GM23338 (cell line): ENCODE results near the gene DCST1. TPM values are rescaled to one million over a fixed set of nuclear protein-coding genes. Genes with fewer than 3 reads are reported as not detected.

Experiments
- ATAC-seq: fragments of 200-7000 bp; cut with Tn5 transposase; 3 replicates; pipeline ENCODE4 v1.9.1; 2020
- DNase-seq: peaks from one replicate; pipeline ENCODE4 v3.0.0-alpha.2; 2015; ENCODE audit warnings: low spot score
- H2AFZ ChIP-seq: fragments of 200-600 bp; sonication (generic); 2 replicates; pipeline ENCODE4 v1.8.0; 2016; ENCODE audit warnings: antibody characterized with exemption, mild to moderate bottlenecking, moderate library complexity
- H3F3A ChIP-seq: fragments of 200-600 bp; sonication (generic); replicated peaks from 2 replicates; pipeline ENCODE4 v1.8.0; 2017; ENCODE audit warnings: antibody characterized with exemption, mixed run types, low read depth
- H3K27ac ChIP-seq: fragments of 200-600 bp; sonication (generic); 2 replicates; pipeline ENCODE4 v1.6.1; 2016; ENCODE audit warnings: low read depth
- H3K27me3 ChIP-seq: fragments of 200-600 bp; sonication (generic); 2 replicates; pipeline ENCODE4 v1.8.0; 2016; ENCODE audit warnings: mild to moderate bottlenecking, mixed run types, moderate library complexity; ENCODE audit not compliant: insufficient read depth
- H3K36me3 ChIP-seq: fragments of 200-600 bp; sonication (generic); 2 replicates; pipeline ENCODE4 v1.8.0; 2016; ENCODE audit warnings: mild to moderate bottlenecking; ENCODE audit not compliant: insufficient read depth
- H3K4me1 ChIP-seq: fragments of 200-600 bp; sonication (generic); 2 replicates; pipeline ENCODE4 v1.8.0; 2016; ENCODE audit warnings: mild to moderate bottlenecking, moderate library complexity; ENCODE audit not compliant: insufficient read depth
- H3K4me2 ChIP-seq: fragments of 200-600 bp; sonication (generic); 2 replicates; pipeline ENCODE4 v1.7.1; 2017; ENCODE audit warnings: mixed run types
- H3K4me3 ChIP-seq: fragments of 200-600 bp; sonication (generic); 2 replicates; pipeline ENCODE4 v1.6.1; 2016; ENCODE audit warnings: mixed run types
- H3K79me2 ChIP-seq: fragments of 200-600 bp; sonication (generic); replicated peaks from 2 replicates; pipeline ENCODE4 v1.8.0; 2017; ENCODE audit warnings: mild to moderate bottlenecking; ENCODE audit not compliant: insufficient read depth
- H3K9me2 ChIP-seq: fragments of 200-600 bp; sonication (generic); 2 replicates; pipeline ENCODE4 v1.8.0; 2017; ENCODE audit not compliant: insufficient read depth
- H4K20me1 ChIP-seq: fragments of 200-600 bp; sonication (generic); replicated peaks from 2 replicates; pipeline ENCODE4 v1.8.0; 2017; ENCODE audit warnings: mild to moderate bottlenecking; ENCODE audit not compliant: insufficient read depth
- H3K27ac Mint-ChIP-seq: 2 replicates; pipeline ENCODE4 v1.8.0; 2020; ENCODE audit warnings: inconsistent platforms, mild to moderate bottlenecking, moderate library complexity, mixed read lengths
- H3K27me3 Mint-ChIP-seq: 3 replicates; pipeline ENCODE4 v1.8.0; 2022; ENCODE audit warnings: low read depth, mild to moderate bottlenecking, moderate library complexity, mixed read lengths, inconsistent platforms; ENCODE audit not compliant: insufficient read depth, poor library complexity
- H3K36me3 Mint-ChIP-seq: 3 replicates; pipeline ENCODE4 v1.8.0; 2021; ENCODE audit warnings: low read depth, mild to moderate bottlenecking, inconsistent platforms, moderate library complexity, mixed read lengths
- H3K4me1 Mint-ChIP-seq: 3 replicates; pipeline ENCODE4 v1.8.0; 2020; ENCODE audit warnings: mild to moderate bottlenecking, inconsistent platforms, mixed read lengths
- H3K4me3 Mint-ChIP-seq: 3 replicates; pipeline ENCODE4 v1.8.0; 2021; ENCODE audit warnings: moderate library complexity, mild to moderate bottlenecking, inconsistent platforms, mixed read lengths
- H3K9me3 Mint-ChIP-seq: 3 replicates; pipeline ENCODE4 v1.8.0; 2020; ENCODE audit warnings: moderate library complexity, mild to moderate bottlenecking, inconsistent platforms, mixed read lengths
- CREB1 ChIP-seq: fragments of 250-450 bp; sonication (Bioruptor Pico); IDR thresholded peaks from 2 replicates; pipeline ENCODE4 v1.5.0; 2020; ENCODE audit warnings: low read depth, mild to moderate bottlenecking, moderate library complexity
- EZH2 ChIP-seq: fragments of 200-600 bp; sonication (generic); IDR thresholded peaks from one replicate; pipeline ENCODE4 v1.8.0; 2017; ENCODE audit warnings: antibody characterized with exemption, mild to moderate bottlenecking, low read depth; ENCODE audit not compliant: unreplicated experiment
- JUNB ChIP-seq: IDR thresholded peaks from one replicate; pipeline ENCODE4 v1.6.1; 2016; ENCODE audit warnings: antibody characterized with exemption; ENCODE audit not compliant: unreplicated experiment
- NANOG ChIP-seq: IDR thresholded peaks from 2 replicates; pipeline ENCODE4 v1.6.1; 2016; ENCODE audit warnings: antibody characterized with exemption, borderline replicate concordance
- polyA plus RNA-seq: library from polyadenylated mRNA; unstranded; fragments of >200 nt; fragmentation: Nextera tagmentation; extraction: Ambion mirVana; gene quantifications from 2 replicates; pipeline ENCODE4 v1.2.1, GENCODE V29; 2016
- total RNA-seq: library from RNA; depleted of rRNA; stranded (reverse); fragments of >200 nt; shearing (Covaris generic); gene quantifications from 2 replicates; pipeline ENCODE4 v1.2.3, GENCODE V29; 2014
- TF ChIP-seq, protein P1 (sequence below): IDR thresholded peaks from one replicate; pipeline ENCODE4 v1.6.1; 2018; ENCODE audit warnings: antibody characterized with exemption; ENCODE audit not compliant: unreplicated experiment
- TF ChIP-seq, protein P2 (sequence below): IDR thresholded peaks from 2 replicates; pipeline ENCODE4 v1.6.1; 2016; ENCODE audit warnings: antibody characterized with exemption
- TF ChIP-seq, protein P3 (sequence below), 2 experiments: fragments of 200-600 bp in 1 of 2; sonication (generic) in 1 of 2; conservative IDR thresholded peaks; 2 replicates each; pipeline versions ENCODE4 v1.5.1 to v1.6.1; 2016 to 2017; ENCODE audit warnings: antibody characterized with exemption in 2 of 2, low read depth in 2 of 2, mild to moderate bottlenecking in 2 of 2, moderate library complexity in 1 of 2

DCST1 gene
- total and polyA plus RNA-seq, 2 experiments from 2014 or later: not detected

DNA sequence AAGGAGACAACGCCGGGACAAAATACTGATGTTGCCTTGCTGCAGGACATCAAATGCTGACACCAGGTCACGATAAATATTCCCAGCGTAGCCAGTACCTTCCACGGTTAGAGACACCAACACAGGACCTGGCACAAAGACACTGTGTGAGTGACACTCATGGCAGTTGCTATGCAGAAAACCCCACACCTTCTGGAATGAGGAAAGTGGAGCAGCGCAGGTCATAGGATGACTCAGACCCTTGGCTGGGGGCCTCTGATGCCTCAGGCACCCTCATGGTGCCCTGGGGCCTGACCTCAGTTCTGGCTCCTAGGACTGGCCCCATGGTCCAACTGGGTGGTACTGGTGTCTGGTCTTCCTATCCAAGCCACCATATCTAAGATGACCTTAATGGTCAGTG, 7.0 kb upstream of the DCST1 start:
- Histone ChIP-seq H3K4me2 (no peak overlapping the region), H4K20me1 (no peaks in the 10 kb centered on the region), H3K36me3 (no peaks in the 10 kb centered on the region), H3K27ac (no peak overlapping the region), H2AFZ (no peak overlapping the region), H3K79me2 (no peaks in the 10 kb centered on the region), H3K4me3 (no peak overlapping the region), H3K4me1 (no peaks in the 10 kb centered on the region; the same call in 1 of the 2 replicates), H3F3A (no peaks in the 10 kb centered on the region), H3K27me3 (no peaks in the 10 kb centered on the region), H3K9me2 (no peaks in the 10 kb centered on the region)
- Mint-ChIP-seq H3K9me3 (no peaks in the 10 kb centered on the region), H3K27me3 (peaks cover 20% of the 10 kb centered on the region), H3K4me3 (no peak overlapping the region), H3K27ac (no peak overlapping the region), H3K36me3 (no peaks in the 10 kb centered on the region), H3K4me1 (peaks cover 9% of the 10 kb centered on the region)
- no peak for DNase-seq
- TF ChIP-seq NANOG (no peak), JUNB (no peak), EZH2 (no peak)
- TF ChIP-seq, protein P1, sequence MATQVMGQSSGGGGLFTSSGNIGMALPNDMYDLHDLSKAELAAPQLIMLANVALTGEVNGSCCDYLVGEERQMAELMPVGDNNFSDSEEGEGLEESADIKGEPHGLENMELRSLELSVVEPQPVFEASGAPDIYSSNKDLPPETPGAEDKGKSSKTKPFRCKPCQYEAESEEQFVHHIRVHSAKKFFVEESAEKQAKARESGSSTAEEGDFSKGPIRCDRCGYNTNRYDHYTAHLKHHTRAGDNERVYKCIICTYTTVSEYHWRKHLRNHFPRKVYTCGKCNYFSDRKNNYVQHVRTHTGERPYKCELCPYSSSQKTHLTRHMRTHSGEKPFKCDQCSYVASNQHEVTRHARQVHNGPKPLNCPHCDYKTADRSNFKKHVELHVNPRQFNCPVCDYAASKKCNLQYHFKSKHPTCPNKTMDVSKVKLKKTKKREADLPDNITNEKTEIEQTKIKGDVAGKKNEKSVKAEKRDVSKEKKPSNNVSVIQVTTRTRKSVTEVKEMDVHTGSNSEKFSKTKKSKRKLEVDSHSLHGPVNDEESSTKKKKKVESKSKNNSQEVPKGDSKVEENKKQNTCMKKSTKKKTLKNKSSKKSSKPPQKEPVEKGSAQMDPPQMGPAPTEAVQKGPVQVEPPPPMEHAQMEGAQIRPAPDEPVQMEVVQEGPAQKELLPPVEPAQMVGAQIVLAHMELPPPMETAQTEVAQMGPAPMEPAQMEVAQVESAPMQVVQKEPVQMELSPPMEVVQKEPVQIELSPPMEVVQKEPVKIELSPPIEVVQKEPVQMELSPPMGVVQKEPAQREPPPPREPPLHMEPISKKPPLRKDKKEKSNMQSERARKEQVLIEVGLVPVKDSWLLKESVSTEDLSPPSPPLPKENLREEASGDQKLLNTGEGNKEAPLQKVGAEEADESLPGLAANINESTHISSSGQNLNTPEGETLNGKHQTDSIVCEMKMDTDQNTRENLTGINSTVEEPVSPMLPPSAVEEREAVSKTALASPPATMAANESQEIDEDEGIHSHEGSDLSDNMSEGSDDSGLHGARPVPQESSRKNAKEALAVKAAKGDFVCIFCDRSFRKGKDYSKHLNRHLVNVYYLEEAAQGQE: no peak
- no peak for ATAC-seq

DNA sequence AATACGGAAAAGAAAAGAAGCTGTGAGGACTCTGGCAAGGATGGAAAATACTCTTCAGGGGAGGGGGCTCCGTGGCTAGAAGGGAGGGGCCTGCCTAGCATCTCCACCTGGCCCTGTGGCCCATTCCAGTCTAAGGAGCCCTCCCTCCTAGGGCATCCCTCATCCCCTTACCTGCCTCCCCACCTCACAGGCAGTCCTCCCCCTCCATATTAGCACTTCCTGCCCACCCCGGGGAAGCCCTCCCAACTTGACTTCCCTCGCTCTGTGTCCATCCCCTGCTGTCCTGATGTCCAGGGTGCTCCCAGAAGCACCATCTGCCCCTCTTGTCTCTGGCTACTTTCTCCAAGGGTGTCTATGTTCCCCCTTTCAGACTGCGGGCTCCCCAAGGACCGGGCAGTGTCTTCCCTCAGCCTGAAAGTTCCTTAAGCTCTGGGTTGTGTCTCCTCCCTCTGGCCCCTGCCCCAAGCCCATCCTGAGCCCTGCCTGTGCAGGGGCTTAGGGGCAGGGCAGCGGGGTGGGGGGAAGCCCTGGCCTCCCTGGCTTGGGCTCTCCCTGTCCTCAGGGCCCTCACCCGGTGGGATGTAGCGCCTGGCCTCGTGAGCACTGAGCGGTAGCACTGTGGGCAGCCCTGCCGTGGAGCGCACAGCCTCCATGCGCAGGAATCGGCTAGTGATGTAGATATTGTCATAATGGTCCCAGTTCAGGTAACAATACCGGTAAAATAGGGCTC, 3.9 kb upstream of the DCST1 start:
- Histone ChIP-seq H4K20me1 (no peaks in the 10 kb centered on the region), H3K27ac (no peak overlapping the region), H3K27me3 (no peaks in the 10 kb centered on the region), H3K4me2 (no peak overlapping the region), H3K79me2 (no peaks in the 10 kb centered on the region), H3K4me3 (no peak overlapping the region), H3K36me3 (no peaks in the 10 kb centered on the region), H3K9me2 (no peaks in the 10 kb centered on the region), H2AFZ (no peak overlapping the region), H3K4me1 (no peaks in the 10 kb centered on the region; the same call in 1 of the 2 replicates), H3F3A (no peaks in the 10 kb centered on the region)
- DNase-seq (no peak), ATAC-seq (no peak)
- no peaks in the 10 kb centered on the region for H3K9me3 Mint-ChIP-seq
- H3K27me3 Mint-ChIP-seq: peaks cover 20% of the 10 kb centered on the region
- H3K4me3 Mint-ChIP-seq: no peak overlapping the region
- peaks cover 5% of the 10 kb centered on the region for H3K4me1 Mint-ChIP-seq
- no peak overlapping the region for H3K27ac Mint-ChIP-seq
- TF ChIP-seq EZH2: no peak
- TF ChIP-seq, protein P1: no peak
- no peak for TF ChIP-seq CREB1 (CRISPR knock-in tag)
- TF ChIP-seq, protein P2, sequence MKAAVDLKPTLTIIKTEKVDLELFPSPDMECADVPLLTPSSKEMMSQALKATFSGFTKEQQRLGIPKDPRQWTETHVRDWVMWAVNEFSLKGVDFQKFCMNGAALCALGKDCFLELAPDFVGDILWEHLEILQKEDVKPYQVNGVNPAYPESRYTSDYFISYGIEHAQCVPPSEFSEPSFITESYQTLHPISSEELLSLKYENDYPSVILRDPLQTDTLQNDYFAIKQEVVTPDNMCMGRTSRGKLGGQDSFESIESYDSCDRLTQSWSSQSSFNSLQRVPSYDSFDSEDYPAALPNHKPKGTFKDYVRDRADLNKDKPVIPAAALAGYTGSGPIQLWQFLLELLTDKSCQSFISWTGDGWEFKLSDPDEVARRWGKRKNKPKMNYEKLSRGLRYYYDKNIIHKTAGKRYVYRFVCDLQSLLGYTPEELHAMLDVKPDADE: no peak
- TF ChIP-seq, protein P3, sequence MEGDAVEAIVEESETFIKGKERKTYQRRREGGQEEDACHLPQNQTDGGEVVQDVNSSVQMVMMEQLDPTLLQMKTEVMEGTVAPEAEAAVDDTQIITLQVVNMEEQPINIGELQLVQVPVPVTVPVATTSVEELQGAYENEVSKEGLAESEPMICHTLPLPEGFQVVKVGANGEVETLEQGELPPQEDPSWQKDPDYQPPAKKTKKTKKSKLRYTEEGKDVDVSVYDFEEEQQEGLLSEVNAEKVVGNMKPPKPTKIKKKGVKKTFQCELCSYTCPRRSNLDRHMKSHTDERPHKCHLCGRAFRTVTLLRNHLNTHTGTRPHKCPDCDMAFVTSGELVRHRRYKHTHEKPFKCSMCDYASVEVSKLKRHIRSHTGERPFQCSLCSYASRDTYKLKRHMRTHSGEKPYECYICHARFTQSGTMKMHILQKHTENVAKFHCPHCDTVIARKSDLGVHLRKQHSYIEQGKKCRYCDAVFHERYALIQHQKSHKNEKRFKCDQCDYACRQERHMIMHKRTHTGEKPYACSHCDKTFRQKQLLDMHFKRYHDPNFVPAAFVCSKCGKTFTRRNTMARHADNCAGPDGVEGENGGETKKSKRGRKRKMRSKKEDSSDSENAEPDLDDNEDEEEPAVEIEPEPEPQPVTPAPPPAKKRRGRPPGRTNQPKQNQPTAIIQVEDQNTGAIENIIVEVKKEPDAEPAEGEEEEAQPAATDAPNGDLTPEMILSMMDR (conservative IDR thresholded peaks at IDR 0.05; ENCODE audit: low read depth in 2 of 2): no peak
- no peaks in the 10 kb centered on the region for H3K36me3 Mint-ChIP-seq
